Stimulated activated CD4-positive, alpha-beta T cell treated with anti-CD3 and anti-CD28 coated beads, TNF-alpha, amount 100 ng/mL, for 4 hours (primary cell): ENCODE measurements around the gene STAG3.
A peak's percentile ranks its signal among the peaks of the same experiment; 100 is the strongest.
"Not testable (repeated sequence)": the region's sequence is repeated elsewhere in the genome, so short reads cannot be mapped to it uniquely, and the experiment has no call there.

Experiments
- DNase-seq, 3 experiments: peaks; one replicate each; pipeline ENCODE4 v3.0.0-alpha.2; 2020; ENCODE audit warnings: low read depth in 3 of 3

Gene STAG3

DNA sequence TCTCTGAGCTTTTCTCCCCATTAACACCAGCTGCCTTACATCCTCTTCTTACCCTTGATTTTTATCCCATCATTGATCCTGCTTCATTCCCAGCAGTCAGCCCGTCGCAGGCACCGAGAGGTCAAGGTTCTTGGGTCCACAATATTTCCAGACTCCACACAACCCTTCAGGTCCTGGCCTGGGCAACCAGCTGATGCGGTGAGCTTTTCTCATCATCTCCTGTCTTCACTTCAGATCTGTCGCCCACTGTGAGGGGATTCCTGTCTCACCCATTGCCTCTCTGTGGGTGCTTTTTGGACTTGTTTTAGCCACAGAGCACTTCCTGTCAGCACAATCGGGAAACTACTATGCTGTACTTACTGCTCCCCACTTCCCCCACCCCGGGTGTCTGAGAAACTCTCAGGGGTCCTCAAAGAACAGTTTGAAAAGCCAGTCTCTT is 33.6 kb downstream of the STAG3 start:
- no peak for DNase-seq

DNA sequence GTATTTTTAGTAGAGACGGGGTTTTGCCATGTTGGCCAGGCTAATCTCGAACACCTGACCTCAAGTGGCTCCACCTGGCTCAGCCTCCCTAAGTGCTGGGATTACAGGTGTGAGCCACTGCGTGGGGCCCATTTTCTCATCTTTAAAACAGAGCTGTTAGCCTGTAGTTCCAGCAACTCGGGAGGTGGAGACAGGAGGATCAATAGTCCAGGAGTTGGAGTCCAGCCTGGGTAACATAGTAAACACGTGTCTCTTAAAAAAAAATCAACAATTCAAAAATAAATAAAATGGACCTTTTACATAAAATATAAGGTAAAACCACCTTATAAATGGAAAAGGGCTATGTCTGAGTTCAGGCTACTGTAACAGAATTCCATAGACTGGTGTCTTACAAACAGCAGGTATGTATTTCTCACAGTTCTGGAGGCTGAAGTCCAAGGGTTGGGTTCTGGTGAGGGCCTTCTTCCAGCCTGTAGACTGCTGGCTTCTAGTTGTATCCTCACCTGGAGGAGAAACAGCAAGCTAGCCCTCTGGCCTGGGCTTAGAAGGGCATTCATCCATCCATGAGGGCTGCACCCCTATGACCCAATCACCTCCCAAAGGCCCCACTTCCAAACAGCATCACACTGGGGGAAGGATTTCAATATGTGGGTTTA is 35.0 kb downstream of the STAG3 start:
- no peak for DNase-seq

DNA sequence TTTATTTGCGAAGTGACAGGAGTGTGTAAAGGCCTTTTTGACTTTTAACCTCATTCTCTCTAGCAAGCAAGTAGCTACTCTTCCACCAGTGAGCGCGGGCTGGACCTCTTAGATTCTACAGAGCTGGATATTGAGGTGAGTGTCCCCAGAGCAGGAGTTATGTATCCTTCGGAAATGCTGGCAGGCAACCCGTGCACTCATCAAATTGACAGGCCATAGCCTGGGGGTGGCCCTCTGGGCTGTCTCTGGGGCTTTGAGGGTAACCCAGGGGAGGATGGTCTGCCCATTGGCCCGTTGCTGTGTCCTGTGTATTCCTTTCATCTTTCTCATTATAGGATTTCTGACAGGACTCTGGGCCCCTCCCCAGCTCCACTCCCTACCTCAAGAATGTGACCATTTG is 36.0 kb downstream of the STAG3 start:
- no peak for DNase-seq

DNA sequence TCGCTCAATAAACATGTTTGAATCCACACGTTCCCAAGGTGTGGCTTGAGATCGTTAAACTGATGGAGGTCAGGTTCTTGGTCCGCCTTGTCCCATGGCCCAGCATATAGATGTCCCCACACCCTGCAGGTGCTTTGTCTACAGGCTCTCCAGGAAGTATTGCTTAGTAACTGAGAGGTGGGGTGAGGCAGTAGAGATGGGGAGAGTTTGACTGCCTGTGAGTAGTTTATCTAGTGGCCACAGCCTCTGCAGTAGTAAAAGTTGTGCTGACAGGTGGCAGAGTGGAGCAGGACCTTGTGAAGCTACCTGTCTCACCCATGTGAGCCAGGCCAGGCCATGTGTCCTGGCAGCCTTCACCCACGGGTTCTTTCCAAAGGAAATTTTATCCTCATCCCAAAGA is 36.6 kb downstream of the STAG3 start:
- not testable (repeated sequence) for DNase-seq

- no peak for DNase-seq
These were observed 38.2 kb downstream of the STAG3 start for GRCh38 chr7:100215895-100216294.

DNA sequence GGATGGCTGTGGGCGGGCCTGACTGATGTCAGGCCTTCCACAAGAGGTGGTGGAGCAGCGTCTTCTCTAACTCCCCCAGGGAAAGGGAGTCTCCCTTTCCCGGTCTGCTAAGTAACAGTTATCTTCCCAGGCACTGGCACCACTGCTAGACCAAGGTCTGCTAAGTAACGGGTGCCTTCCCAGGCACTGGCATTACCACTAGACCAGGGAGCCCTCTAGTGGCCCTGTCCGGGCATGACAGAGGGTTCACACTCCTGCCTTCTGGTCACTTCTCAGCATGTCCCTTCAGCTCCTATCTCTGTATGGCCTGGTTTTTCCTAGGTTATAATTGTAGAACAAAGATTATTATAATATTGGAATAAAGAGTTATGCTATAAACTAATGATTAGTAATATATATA is 40.2 kb downstream of the STAG3 start:
- peak; percentile 54 to 69 (median 61) for DNase-seq

DNA sequence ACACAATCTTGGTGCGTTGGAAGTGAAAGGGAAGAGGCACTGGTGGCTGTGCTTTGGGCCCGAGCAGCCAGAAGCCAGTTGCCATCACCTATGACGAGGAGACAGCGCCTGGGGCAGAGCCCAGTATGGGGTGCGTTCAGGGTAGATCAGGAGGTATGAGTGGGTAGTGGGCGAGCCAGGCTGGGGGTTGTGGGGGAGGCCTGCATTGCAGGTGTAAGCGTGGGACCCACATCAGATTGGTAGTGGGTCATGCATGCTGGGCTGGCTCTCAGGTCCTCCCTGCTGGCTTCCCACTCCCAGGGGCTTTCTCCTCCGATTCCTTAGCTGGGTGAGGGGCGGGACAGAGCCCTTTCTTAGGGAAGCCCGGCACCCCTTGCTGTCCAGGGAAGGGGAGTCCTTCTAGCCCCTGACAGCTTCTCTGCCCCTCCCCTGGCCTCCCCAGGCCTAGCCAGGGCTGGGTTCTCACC is 41.6 kb downstream of the STAG3 start:
- peak; percentile 25 to 28 (median 26) for DNase-seq

- peak in 2 of 3 experiments; percentile 12 to 36 for DNase-seq
These were observed 42.3 kb downstream of the STAG3 start, which contains the start of gene PVRIG for GRCh38 chr7:100219801-100220585. Gene PVRIG (plus strand): TSS chr7:100219949. CDS start chr7:100219971, 22 bp downstream.

GRCh38 chr7:100220586-100221230 is 43.0 kb downstream of the STAG3 start:
- peak in 1 of 3 experiments; percentile 58 for DNase-seq

GRCh38 chr7:100221231-100221718 is 43.6 kb downstream of the STAG3 start:
- peak in 2 of 3 experiments; percentile 66 to 71 for DNase-seq

DNA sequence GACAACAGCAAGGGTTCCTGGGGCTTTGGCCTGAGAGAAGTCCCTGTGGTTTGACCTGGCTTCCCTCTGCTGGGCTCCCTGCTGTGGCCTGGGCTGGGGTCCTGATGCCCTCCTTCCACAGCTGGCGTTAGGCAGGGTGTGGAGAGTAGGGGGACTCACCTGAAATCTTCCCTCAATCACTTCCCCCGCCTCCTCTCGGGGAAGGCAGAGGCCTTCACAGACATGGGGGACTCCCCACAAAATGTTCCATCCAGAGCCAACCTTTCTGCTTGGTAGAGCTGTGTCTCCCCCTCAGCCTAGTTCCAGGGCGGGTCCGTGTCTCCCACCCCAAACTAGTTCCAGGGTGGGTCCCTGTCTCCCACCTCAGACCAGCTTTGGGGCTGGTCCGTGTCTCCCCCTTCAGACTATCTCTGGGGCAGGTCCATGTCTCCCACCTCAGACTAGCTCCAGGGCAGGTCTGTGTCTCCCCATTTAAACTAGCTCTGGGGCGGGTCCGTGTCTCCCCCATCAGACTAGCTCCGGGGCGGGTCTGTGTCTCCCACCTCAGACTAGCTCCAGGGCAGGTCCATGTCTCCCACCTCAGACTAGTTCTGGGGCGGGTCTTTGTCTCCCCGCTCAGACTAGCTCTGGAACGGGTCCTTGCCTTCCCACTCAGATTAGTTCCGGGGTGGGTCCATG is 44.2 kb downstream of the STAG3 start:
- peak in 1 of 3 experiments; percentile 17 for DNase-seq

- DNase-seq, result no peak
These were observed 44.9 kb downstream of the STAG3 start for GRCh38 chr7:100222445-100223132.

DNA sequence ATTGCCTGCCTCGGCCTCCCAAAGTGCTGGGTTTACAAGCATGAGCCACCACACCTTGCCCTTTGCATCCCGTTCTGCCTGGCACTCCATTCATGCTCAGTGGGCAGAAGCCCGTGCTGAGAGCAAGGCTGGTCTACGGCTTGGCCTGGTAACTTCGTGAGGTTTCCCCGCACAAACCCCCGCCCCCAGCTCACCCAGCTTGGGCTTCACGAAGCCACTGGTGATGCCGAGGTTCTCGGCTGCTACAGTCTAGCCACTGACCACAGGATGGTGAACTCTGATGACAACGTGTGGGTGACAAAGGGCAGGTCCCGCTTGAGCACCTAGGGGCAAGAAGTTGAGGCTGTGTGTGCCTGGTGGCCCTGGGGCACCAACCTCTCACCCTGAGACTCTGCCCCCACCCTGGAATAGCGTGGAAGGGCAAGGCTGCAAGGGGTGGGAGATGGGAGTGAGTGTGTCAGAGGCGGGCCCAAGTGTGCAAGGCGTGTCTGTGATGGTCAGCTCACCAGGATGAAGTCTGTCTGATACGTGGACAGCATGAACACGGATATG is 45.7 kb downstream of the STAG3 start:
- DNase-seq, result not testable (repeated sequence)

DNA sequence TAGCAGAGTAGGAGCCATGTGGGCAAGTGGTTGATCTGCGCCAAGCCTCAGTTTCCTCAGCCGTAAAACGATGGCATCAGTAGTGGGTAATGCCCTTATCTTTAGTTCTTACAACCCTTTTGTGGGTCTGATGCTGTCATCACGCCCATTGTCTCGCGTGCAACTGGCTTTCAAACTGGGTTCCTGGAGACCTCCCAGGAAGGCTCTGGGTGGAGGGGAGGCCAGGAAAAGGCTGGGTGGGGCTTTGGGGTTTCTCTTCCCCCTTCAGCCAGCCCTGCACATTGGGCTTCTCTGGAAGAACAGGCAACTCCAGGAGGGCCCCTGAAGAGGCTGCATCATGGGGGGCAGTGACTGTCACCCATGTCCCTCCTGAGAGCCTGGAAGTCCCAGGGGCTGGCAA is 47.2 kb downstream of the STAG3 start:
- not testable (repeated sequence) for DNase-seq

- not testable (repeated sequence) for DNase-seq
These were observed 57.1 kb downstream of the STAG3 start for GRCh38 chr7:100234660-100235317.

DNA sequence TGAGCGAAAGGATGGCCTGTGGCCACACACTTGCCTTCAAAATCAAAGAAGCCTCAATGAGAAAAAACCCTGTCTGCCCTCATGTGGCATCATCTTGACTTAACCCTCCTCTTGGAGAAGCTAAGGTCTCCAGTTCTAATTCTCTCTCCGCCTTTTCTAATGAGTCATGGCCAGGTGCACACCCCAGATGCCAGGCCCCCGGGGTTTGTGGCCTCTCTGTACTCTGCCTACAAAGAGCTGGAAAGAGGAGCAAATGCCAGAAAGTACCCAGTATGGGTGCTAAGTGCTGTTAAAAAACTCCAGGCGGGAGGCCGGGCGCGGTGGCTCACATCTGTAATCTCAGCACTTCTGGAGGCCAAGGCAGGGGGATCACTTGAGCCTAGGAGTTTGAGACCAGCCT is 62.3 kb downstream of the STAG3 start:
- not testable (repeated sequence) for DNase-seq

DNA sequence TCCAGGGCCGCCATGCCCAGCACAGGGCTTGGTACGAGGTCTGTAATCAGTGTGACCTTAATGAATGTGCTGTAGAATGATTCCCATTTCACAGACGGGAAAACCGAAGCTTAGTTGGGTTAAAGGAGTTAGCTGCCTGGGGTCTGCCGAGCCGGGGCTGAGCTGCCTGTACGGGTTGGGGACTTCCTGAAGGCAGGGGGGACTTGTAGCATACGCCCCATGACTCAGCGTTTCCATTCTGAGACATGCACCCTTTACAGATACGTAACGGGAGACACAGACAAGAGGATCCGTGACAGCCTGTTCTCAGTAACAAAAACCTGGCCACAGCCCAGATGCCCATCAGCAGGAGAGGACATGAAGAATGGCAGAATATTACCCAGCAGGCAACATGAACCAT is 65.7 kb downstream of the STAG3 start:
- peak; percentile 23 to 48 (median 35) for DNase-seq

- DNase-seq, result not testable (repeated sequence)
These were observed 67.4 kb downstream of the STAG3 start for GRCh38 chr7:100244988-100245605.

GRCh38 chr7:100246121-100246864 is 68.6 kb downstream of the STAG3 start:
- DNase-seq, result not testable (repeated sequence)
